ENCODE results near the gene SLC25A34. TPM values are rescaled to one million over a fixed set of nuclear protein-coding genes. Genes with fewer than 3 reads are reported as not detected.

SLC25A34 gene
- 0.15 and 0.17 TPM in 2 replicates for total RNA-seq

GRCh38 chr1:15736038-15736891, at the start of gene SLC25A34:
SLC25A34 (plus strand) TSS chr1:15736258; CDS start chr1:15736486, 228 bp downstream.

GRCh38 chr1:15742339-15742801, 6.3 kb downstream of the SLC25A34 start, which contains the start of gene TMEM82:
TMEM82 (plus strand) TSS chr1:15742499; CDS start chr1:15742560, 61 bp downstream.

GRCh38 chr1:15758343-15758931, 22.4 kb downstream of the SLC25A34 start, which contains the start of gene FBLIM1:
FBLIM1 (plus strand) TSS chr1:15758795; CDS start chr1:15764984, 6,189 bp downstream.

Other genes with a start within 250 kb of the SLC25A34 start
- 7.4 and 8.6 TPM in 2 replicates for gene CASP9, start 212.0 kb upstream of the SLC25A34 start, total RNA-seq
- gene DNAJC16, start 209.4 kb upstream of the SLC25A34 start, total RNA-seq = 7.0 and 7.2 TPM in 2 replicates
- gene AGMAT, start 151.2 kb upstream of the SLC25A34 start, total RNA-seq = 2.1 and 3.9 TPM in 2 replicates
- gene DDI2, start 118.8 kb upstream of the SLC25A34 start, total RNA-seq = 3.9 and 4.3 TPM in 2 replicates
- 27.6 and 28.7 TPM in 2 replicates for gene PLEKHM2, start 51.9 kb upstream of the SLC25A34 start, total RNA-seq
- not detected in 2 replicates for gene TMEM82, start 6.2 kb downstream of the SLC25A34 start, total RNA-seq
- 61.7 and 63.5 TPM in 2 replicates for gene FBLIM1, start 22.5 kb downstream of the SLC25A34 start, total RNA-seq
- 0.89 and 1.2 TPM in 2 replicates for gene UQCRHL, start 71.4 kb downstream of the SLC25A34 start, total RNA-seq
- gene SPEN, start 111.4 kb downstream of the SLC25A34 start, total RNA-seq = 4.5 and 4.7 TPM in 2 replicates
- 21.9 and 22.9 TPM in 2 replicates for gene ZBTB17, start 239.8 kb downstream of the SLC25A34 start, total RNA-seq

Data from bronchus fibroblast of lung (primary cell).